ENCODE data around the gene SPTB.

The SPTB gene

DNA sequence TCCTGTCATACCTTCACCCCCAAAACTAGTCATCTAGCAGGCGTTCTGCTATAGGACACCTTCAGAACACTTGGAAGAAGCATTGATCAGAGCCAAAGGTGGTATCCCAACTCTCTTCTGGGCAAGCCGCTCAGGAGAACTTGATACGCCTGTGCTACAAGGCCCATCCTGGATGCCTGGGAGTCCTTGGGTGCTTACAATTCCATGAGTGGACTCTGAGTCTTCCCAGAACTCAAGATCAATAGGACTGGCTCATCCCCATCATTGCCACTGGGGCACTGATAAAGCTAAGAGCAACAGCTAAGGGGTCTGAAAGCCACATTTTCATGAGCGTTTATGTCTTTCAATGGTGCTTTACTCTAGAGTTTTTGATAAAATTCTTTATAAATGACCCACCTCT is 1.9 kb downstream of the SPTB start:
- Histone ChIP-seq H3K36me3 (ENCODE audit: control insufficient read depth in 2 of 2, insufficient read depth in 1 of 2, low read length in 2 of 2) (no peaks in the 10 kb centered on the region), H3K4me1 (ENCODE audit: control insufficient read depth, insufficient read depth, low read length) (no peaks in the 10 kb centered on the region), H3K27ac (ENCODE audit: extremely low read depth, low read depth, low read length) (no peak overlapping the region), H3K9me3 (ENCODE audit: control insufficient read depth, insufficient read depth, low read depth, low read length) (no peaks in the 10 kb centered on the region), H3K4me3 (ENCODE audit: low read depth, low read length) (no peak overlapping the region)
- CTCF ChIA-PET: interaction anchor here (0.7 to 7.5 kb wide), 7 partner anchors 14 to 983 kb away, joined by 3 to 89 read pairs (median 3); no protein-coding TSS in a partner anchor
- POLR2A ChIA-PET: interaction anchor here (0.7 kb wide), 1 partner anchor 315 kb away, joined by 3 read pairs; no protein-coding TSS in a partner anchor
- TF ChIP-seq, protein P1, sequence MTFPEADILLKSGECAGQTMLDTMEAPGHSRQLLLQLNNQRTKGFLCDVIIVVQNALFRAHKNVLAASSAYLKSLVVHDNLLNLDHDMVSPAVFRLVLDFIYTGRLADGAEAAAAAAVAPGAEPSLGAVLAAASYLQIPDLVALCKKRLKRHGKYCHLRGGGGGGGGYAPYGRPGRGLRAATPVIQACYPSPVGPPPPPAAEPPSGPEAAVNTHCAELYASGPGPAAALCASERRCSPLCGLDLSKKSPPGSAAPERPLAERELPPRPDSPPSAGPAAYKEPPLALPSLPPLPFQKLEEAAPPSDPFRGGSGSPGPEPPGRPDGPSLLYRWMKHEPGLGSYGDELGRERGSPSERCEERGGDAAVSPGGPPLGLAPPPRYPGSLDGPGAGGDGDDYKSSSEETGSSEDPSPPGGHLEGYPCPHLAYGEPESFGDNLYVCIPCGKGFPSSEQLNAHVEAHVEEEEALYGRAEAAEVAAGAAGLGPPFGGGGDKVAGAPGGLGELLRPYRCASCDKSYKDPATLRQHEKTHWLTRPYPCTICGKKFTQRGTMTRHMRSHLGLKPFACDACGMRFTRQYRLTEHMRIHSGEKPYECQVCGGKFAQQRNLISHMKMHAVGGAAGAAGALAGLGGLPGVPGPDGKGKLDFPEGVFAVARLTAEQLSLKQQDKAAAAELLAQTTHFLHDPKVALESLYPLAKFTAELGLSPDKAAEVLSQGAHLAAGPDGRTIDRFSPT (tag by site-specific recombination; IDR thresholded peaks at IDR 0.05): no peak
- TF ChIP-seq ZNF654 (tag by site-specific recombination; IDR thresholded peaks at IDR 0.05; ENCODE audit: low read depth): no peak
- TF ChIP-seq ZNF426 (tag by site-specific recombination; IDR thresholded peaks at IDR 0.05): no peak
- TF ChIP-seq, protein P2, sequence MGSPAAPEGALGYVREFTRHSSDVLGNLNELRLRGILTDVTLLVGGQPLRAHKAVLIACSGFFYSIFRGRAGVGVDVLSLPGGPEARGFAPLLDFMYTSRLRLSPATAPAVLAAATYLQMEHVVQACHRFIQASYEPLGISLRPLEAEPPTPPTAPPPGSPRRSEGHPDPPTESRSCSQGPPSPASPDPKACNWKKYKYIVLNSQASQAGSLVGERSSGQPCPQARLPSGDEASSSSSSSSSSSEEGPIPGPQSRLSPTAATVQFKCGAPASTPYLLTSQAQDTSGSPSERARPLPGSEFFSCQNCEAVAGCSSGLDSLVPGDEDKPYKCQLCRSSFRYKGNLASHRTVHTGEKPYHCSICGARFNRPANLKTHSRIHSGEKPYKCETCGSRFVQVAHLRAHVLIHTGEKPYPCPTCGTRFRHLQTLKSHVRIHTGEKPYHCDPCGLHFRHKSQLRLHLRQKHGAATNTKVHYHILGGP (tag by site-specific recombination; IDR thresholded peaks at IDR 0.05): no peak
- TF ChIP-seq GFI1B (tag by site-specific recombination; IDR thresholded peaks at IDR 0.05): no peak
- TF ChIP-seq ZNF76 (tag by site-specific recombination; IDR thresholded peaks at IDR 0.05; ENCODE audit: borderline replicate concordance, low read depth): no peak
- TF ChIP-seq, protein P3, sequence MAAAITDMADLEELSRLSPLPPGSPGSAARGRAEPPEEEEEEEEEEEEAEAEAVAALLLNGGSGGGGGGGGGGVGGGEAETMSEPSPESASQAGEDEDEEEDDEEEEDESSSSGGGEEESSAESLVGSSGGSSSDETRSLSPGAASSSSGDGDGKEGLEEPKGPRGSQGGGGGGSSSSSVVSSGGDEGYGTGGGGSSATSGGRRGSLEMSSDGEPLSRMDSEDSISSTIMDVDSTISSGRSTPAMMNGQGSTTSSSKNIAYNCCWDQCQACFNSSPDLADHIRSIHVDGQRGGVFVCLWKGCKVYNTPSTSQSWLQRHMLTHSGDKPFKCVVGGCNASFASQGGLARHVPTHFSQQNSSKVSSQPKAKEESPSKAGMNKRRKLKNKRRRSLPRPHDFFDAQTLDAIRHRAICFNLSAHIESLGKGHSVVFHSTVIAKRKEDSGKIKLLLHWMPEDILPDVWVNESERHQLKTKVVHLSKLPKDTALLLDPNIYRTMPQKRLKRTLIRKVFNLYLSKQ (tag by site-specific recombination; IDR thresholded peaks at IDR 0.05; ENCODE audit: borderline replicate concordance): no peak
- TF ChIP-seq ZNF529 (tag by site-specific recombination; IDR thresholded peaks at IDR 0.05; ENCODE audit: insufficient replicate concordance): no peak

DNA sequence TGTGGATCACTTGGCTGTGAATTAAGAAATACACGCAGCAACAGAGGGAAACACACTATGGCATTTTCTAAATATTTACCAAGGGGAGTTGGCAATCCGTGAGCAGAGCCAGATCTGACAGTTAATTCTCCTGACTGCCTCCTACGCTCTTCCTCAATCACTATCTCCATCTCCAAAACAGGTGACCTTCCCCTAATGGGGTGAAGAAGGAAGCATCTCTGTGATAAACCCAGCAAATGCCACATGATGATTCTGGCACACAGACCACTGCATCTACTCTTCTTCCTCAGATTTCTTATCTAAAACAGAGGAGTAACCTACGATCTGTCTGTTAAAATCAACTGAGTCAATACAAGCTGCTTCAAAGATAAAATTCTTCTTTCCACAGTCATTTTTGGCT is 4.4 kb downstream of the SPTB start:
- H3K4me3 ChIP-seq (ENCODE audit: low read depth, low read length): no peak overlapping the region
- H3K36me3 ChIP-seq (ENCODE audit: control insufficient read depth in 2 of 2, insufficient read depth in 1 of 2, low read length in 2 of 2): no peaks in the 10 kb centered on the region
- ChIA-PET CTCF (interaction anchor here (1.3 kb wide), 1 partner anchor 51 kb away, joined by 4 read pairs; no protein-coding TSS in a partner anchor), POLR2A (no interaction called here)
- H3K9me3 ChIP-seq (ENCODE audit: control insufficient read depth, insufficient read depth, low read depth, low read length): no peaks in the 10 kb centered on the region
- H3K27ac ChIP-seq (ENCODE audit: extremely low read depth, low read depth, low read length): no peak overlapping the region
- TF ChIP-seq ZNF175 (tag by site-specific recombination; IDR thresholded peaks at IDR 0.05): no peak
- TF ChIP-seq ZNF37A (tag by site-specific recombination; IDR thresholded peaks at IDR 0.05): no peak
- no peaks in the 10 kb centered on the region for H3K4me1 ChIP-seq (ENCODE audit: control insufficient read depth, insufficient read depth, low read length)

DNA sequence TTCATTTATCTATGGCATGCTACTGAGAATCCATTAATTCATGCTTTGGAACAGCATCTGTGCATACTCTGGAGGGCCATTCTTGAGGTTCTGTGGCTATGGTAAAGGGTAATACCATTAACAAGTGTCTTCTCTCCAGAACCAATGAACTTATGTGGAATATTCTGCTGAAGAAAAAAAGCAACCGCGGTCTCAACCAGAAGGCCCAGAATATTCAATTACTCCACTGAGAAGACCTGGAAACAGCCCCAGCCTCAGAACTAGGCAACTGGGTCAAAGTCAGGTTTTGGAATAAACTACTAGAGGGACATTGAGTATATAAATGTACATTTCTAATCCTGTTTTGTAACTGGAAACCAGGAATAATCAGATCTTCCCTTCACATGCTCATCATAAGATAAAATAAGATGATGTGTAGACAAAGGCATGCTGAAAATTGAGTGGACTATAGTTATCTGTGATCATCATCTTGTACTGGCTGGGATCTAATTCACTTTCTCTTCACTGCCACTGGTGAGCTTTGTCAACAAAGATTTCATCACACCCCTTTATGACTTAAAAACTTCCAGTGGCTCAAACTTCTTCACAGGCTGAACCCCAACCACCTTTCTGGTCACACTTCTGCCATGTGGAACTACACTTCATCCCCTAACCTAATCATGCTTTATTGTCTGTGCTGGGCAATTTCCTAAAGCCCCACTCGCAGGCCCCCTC is 6.0 kb downstream of the SPTB start:
- ChIA-PET POLR2A (no interaction called here), CTCF (no interaction called here)
- Histone ChIP-seq H3K9me3 (ENCODE audit: control insufficient read depth, insufficient read depth, low read depth, low read length) (no peaks in the 10 kb centered on the region), H3K36me3 (ENCODE audit: control insufficient read depth in 2 of 2, insufficient read depth in 1 of 2, low read length in 2 of 2) (no peaks in the 10 kb centered on the region), H3K4me3 (ENCODE audit: low read depth, low read length) (no peak overlapping the region), H3K4me1 (ENCODE audit: control insufficient read depth, insufficient read depth, low read length) (no peaks in the 10 kb centered on the region), H3K27ac (ENCODE audit: extremely low read depth, low read depth, low read length) (no peak overlapping the region)
- TF ChIP-seq ZNF677 (tag by site-specific recombination; IDR thresholded peaks at IDR 0.05) (no peak), ZNF302 (tag by site-specific recombination; IDR thresholded peaks at IDR 0.05; ENCODE audit: low read depth) (no peak), ZSCAN16 (tag by site-specific recombination; IDR thresholded peaks at IDR 0.05) (no peak), ZNF785 (tag by site-specific recombination; IDR thresholded peaks at IDR 0.05) (no peak), EGR2 (tag by site-specific recombination; IDR thresholded peaks at IDR 0.05; ENCODE audit: low read depth) (no peak), WT1 (tag by site-specific recombination; IDR thresholded peaks at IDR 0.05) (no peak), ZNF560 (tag by site-specific recombination; IDR thresholded peaks at IDR 0.05; ENCODE audit: borderline replicate concordance) (no peak), ZNF768 (tag by site-specific recombination; IDR thresholded peaks at IDR 0.05) (no peak)
- TF ChIP-seq, protein P1 (tag by site-specific recombination; IDR thresholded peaks at IDR 0.05): no peak; the same call in 1 of the 2 replicates
- TF ChIP-seq, protein P4, sequence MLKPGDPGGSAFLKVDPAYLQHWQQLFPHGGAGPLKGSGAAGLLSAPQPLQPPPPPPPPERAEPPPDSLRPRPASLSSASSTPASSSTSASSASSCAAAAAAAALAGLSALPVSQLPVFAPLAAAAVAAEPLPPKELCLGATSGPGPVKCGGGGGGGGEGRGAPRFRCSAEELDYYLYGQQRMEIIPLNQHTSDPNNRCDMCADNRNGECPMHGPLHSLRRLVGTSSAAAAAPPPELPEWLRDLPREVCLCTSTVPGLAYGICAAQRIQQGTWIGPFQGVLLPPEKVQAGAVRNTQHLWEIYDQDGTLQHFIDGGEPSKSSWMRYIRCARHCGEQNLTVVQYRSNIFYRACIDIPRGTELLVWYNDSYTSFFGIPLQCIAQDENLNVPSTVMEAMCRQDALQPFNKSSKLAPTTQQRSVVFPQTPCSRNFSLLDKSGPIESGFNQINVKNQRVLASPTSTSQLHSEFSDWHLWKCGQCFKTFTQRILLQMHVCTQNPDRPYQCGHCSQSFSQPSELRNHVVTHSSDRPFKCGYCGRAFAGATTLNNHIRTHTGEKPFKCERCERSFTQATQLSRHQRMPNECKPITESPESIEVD (tag by site-specific recombination; IDR thresholded peaks at IDR 0.05): no peak

All from HEK293 (cell line).